ENCODE data around the gene TOM1L2. TPM values are rescaled to one million over a fixed set of nuclear protein-coding genes. Genes with fewer than 3 reads are reported as not detected.
A peak's percentile ranks its signal among the peaks of the same experiment; 100 is the strongest.

TOM1L2 gene
- total and polyA plus RNA-seq, 8 donors, result 51.2 to 71.2 (median 57.4) TPM

DNA sequence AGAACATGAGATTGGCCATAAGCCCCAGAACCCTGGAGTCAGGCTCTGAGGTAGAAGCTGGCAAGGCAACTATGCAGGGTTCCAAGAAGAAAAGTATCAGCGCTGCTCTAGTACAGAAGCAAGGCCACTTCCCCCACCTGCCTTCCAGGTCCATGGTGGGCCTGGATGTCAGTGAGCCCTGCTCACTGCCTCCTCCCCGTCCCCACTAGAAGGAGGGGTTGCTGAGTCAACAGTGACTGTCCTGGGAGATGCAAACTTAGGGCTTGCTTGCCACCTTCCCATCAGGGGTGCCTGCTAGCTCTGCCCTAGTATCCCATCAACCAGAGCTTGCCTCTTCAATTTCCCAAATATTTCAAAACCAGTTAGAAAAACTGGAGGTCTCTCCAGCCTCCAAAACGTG is 105.8 kb downstream of the TOM1L2 start:
- Histone ChIP-seq H3K36me3 (peaks cover 0 to 29% of the 10 kb centered on the region in 2 donors), H3K9me3 (no peaks in the 10 kb centered on the region), H3K4me1 (no peaks in the 10 kb centered on the region), H3K4me3 (no peak overlapping the region), H3K27me3 (no peaks in the 10 kb centered on the region), H3K27ac (no peak overlapping the region)
- intact Hi-C loops (cut with DNase I), result loop anchor here (10.0 kb wide), 2 partner anchors 52 to 182 kb away; partner anchors contain the start of gene RAI1 (in 1 of the 2)
- TF ChIP-seq, protein P1, sequence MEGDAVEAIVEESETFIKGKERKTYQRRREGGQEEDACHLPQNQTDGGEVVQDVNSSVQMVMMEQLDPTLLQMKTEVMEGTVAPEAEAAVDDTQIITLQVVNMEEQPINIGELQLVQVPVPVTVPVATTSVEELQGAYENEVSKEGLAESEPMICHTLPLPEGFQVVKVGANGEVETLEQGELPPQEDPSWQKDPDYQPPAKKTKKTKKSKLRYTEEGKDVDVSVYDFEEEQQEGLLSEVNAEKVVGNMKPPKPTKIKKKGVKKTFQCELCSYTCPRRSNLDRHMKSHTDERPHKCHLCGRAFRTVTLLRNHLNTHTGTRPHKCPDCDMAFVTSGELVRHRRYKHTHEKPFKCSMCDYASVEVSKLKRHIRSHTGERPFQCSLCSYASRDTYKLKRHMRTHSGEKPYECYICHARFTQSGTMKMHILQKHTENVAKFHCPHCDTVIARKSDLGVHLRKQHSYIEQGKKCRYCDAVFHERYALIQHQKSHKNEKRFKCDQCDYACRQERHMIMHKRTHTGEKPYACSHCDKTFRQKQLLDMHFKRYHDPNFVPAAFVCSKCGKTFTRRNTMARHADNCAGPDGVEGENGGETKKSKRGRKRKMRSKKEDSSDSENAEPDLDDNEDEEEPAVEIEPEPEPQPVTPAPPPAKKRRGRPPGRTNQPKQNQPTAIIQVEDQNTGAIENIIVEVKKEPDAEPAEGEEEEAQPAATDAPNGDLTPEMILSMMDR (IDR thresholded peaks at IDR 0.05), result no peak
- DNase-seq (no peak), ATAC-seq (no peak)

DNA sequence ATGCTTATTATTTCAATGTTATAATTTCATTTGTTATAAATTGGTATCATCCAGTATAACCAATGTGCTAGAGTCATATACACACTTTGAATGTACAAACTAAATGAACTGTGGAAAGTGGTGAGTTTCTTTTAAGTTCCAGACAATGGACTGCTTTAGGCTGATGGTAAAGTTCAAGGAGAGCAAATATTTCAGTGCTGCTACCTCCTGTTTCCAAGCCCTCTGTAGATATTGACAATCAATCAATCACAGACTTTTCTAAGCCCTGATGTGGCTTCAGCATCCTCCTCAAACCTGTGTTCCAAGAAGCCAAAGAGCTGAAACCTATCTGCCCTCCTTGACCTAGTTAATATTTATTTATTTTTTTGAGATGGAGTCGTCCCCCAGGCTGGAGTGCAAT is 107.2 kb downstream of the TOM1L2 start:
- intact Hi-C loops (cut with DNase I), result loop anchor here (10.0 kb wide), 2 partner anchors 50 to 180 kb away; partner anchors contain the start of gene RAI1 (in 1 of the 2)

DNA sequence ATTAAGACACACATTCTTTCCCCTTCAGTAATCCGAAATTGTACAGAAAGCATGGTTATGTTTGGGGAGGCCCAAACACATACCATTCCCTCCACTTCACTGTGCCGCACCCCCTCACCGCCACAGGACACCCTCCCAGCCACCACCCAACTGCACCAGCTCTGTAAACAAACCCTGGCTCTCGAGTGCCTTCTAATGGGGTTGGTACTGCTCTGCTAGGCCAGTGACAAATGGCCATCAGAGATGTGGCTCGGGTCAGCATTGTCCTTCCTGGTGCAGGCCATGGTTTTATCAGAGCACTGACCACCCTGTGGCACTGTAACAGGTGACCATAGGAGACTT is 111.5 kb downstream of the TOM1L2 start:
- H3K9me3 ChIP-seq, result no peaks in the 10 kb centered on the region
- no peaks in the 10 kb centered on the region for H3K27me3 ChIP-seq
- peaks cover 7 to 14% of the 10 kb centered on the region in 2 donors for H3K4me1 ChIP-seq
- peak overlapping the region; percentile 26 to 30 for H3K27ac ChIP-seq
- peak; percentile 88 for ATAC-seq
- peaks cover 0 to 12% of the 10 kb centered on the region in 2 donors for H3K36me3 ChIP-seq
- intact Hi-C loops (cut with DNase I), result loop anchor here (5.0 to 10.0 kb wide), 3 partner anchors 46 to 176 kb away; partner anchors contain the start of gene RAI1 (in 1 of the 2)
- TF ChIP-seq, protein P1 (IDR thresholded peaks at IDR 0.05), result no peak
- DNase-seq, result no peak
- no peak overlapping the region for H3K4me3 ChIP-seq

More for the DNA sequence above, 107.2 kb downstream of the TOM1L2 start:
- TF ChIP-seq, protein P1 (IDR thresholded peaks at IDR 0.05), result no peak
- H3K36me3 ChIP-seq, result peaks cover 0 to 32% of the 10 kb centered on the region in 2 donors
- no peak overlapping the region for H3K4me3 ChIP-seq
- ATAC-seq (no peak), DNase-seq (no peak)
- no peak overlapping the region for H3K27ac ChIP-seq
- H3K9me3 ChIP-seq, result no peaks in the 10 kb centered on the region
- no peaks in the 10 kb centered on the region for H3K27me3 ChIP-seq
- peaks cover 5 to 10% of the 10 kb centered on the region in 2 donors for H3K4me1 ChIP-seq

DNA sequence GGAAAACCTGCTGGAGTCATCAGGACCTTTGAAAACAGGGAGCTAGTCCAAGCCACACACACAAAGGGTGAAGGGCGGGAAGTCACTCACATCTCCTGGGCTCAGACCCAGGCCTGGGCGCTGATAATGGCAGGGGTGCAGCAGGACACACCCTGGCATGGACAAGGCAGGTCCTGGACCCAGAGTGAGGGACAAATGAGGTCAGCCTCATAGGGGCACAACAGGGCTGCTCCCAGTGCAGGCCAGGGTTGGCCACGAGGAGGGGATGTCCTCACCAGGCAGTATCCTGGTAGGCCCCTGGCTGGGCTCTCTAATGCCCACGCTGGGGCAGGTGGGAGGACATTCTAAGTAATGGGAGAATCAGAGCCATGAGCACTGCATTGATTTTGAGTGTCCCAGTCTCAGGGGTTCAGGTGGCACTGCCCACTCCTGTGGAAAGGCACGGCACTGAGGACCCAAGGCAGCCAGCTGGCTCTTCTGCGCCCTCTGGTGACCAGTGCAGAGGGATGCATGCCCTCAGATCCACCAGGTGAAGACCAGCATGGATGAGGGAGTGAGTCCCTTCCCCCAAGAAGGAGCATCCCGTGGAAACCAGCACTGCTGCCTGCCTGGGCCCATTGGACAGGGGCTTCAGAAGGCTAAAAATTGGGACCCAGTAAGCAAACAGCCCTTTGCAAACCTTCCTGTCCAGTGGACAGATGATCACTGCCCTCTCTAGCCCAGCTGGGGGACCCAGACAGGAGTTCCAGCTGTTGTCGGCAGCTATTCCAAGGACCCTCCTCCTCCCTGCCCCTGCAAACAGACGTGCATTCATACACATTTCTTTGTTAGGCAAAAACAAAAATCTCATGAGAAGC is 112.1 kb downstream of the TOM1L2 start:
- H3K27me3 ChIP-seq, result no peaks in the 10 kb centered on the region
- H3K36me3 ChIP-seq, result peaks cover 0 to 12% of the 10 kb centered on the region in 2 donors
- no peaks in the 10 kb centered on the region for H3K9me3 ChIP-seq
- peaks cover 7 to 14% of the 10 kb centered on the region in 2 donors for H3K4me1 ChIP-seq
- DNase-seq (peak in 3 of 4 donors; percentile 75 to 91 (median 77)), ATAC-seq (peak; percentile 97)
- TF ChIP-seq, protein P1 (IDR thresholded peaks at IDR 0.05), result peak; percentile 92 to 95
- intact Hi-C loops (cut with DNase I), result loop anchor here (5.0 to 10.0 kb wide), 3 partner anchors 45 to 175 kb away; partner anchors contain the start of gene RAI1 (in 1 of the 2)
- no peak overlapping the region for H3K4me3 ChIP-seq
- H3K27ac ChIP-seq, result peak overlapping the region; percentile 24 to 30

DNA sequence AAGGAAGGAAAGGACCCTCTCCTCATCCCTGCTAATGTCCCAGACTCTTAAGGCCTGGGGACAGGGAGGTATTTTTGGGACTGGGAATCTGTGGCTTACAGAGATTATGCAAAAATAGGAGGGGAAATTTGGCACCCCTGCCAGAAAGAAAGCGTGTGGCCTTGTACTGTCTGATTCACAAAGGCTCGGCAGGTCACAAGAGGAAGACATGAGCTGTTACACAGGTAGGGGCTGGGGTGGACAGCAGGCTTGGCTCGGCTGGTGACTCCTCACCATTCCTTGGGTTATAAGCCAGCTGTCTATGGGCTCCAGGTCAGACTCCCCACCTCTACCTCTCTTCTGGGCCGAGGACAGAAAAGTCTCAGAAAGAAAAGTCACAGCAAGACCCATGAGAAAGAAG is 114.7 kb downstream of the TOM1L2 start:
- Histone ChIP-seq H3K4me1 (peaks cover 7 to 14% of the 10 kb centered on the region in 2 donors), H3K27ac (no peak overlapping the region), H3K9me3 (no peaks in the 10 kb centered on the region), H3K4me3 (no peak overlapping the region), H3K27me3 (no peaks in the 10 kb centered on the region), H3K36me3 (peaks cover 0 to 11% of the 10 kb centered on the region in 2 donors)
- DNase-seq (no peak), ATAC-seq (no peak)
- intact Hi-C loops (cut with DNase I), result no loop called here
- TF ChIP-seq, protein P1 (IDR thresholded peaks at IDR 0.05), result no peak
